OCI-LY7 (cell line): ENCODE measurements around the gene FGF3. TPM values are rescaled to one million over a fixed set of nuclear protein-coding genes. Genes with fewer than 3 reads are reported as not detected.

Experiments
- BruUV-seq: library from RNA; stranded (reverse); fragments of 400-500 nt; replicated peaks from 2 replicates; lab custom pipeline; 2021; lab: Mats Ljungman, UMichigan
- CTCF ChIA-PET: fragments of 300-600 bp; sonication (Branson Sonifier 250); formaldehyde crosslinking; loops from one replicate; lab custom pipeline; 2022; ENCODE audit warnings: antibody characterized with exemption; ENCODE audit not compliant: unreplicated experiment; lab: Charles Lee
- POLR2A ChIA-PET: fragments of 300-600 bp; sonication (Branson Sonifier 250); formaldehyde crosslinking; loops from one replicate; lab custom pipeline; 2022; ENCODE audit warnings: antibody characterized with exemption; lab: Charles Lee
- DNase-seq: peaks from one replicate; pipeline ENCODE4 v3.0.0-alpha.2; 2015; ENCODE audit warnings: low spot score
- H2AFZ ChIP-seq: fragments of 200-600 bp; sonication (generic), shearing (Covaris generic); 2 replicates; pipeline ENCODE4 v1.6.1; 2014; ENCODE audit warnings: mild to moderate bottlenecking, antibody characterized with exemption, low read length, moderate library complexity
- H3K27ac ChIP-seq: fragments of 200-600 bp; sonication (generic); 2 replicates; pipeline ENCODE4 v1.5.1; 2014; ENCODE audit warnings: mixed run types, low read depth, mild to moderate bottlenecking, moderate library complexity, low read length, inconsistent platforms; ENCODE audit not compliant: poor library complexity, severe bottlenecking
- H3K36me3 ChIP-seq: fragments of 200-600 bp; sonication (generic); 2 replicates; pipeline ENCODE4 v1.6.1; 2014; ENCODE audit warnings: mild to moderate bottlenecking, antibody characterized with exemption, low read length, moderate library complexity, mixed read lengths; ENCODE audit not compliant: insufficient read depth
- H3K4me1 ChIP-seq: fragments of 200-600 bp; sonication (generic); 2 replicates; pipeline ENCODE4 v1.5.1; 2014; ENCODE audit warnings: mild to moderate bottlenecking, low read length; ENCODE audit not compliant: insufficient read depth, poor library complexity, severe bottlenecking
- H3K4me2 ChIP-seq: fragments of 200-600 bp; sonication (generic); 2 replicates; pipeline ENCODE4 v1.6.1; 2014; ENCODE audit warnings: mild to moderate bottlenecking, low read length
- H3K4me3 ChIP-seq: fragments of 200-600 bp; sonication (generic); 2 replicates; pipeline ENCODE4 v1.5.1; 2014; ENCODE audit warnings: mild to moderate bottlenecking, low read depth, low read length; ENCODE audit not compliant: poor library complexity, severe bottlenecking
- H3K79me2 ChIP-seq: fragments of 200-600 bp; sonication (generic); 2 replicates; pipeline ENCODE4 v1.6.1; 2016; ENCODE audit warnings: low read depth, mild to moderate bottlenecking, low read length, moderate library complexity, mixed read lengths; ENCODE audit not compliant: insufficient read depth
- H3K9me2 ChIP-seq: fragments of 200-600 bp; sonication (generic); 2 replicates; pipeline ENCODE4 v1.6.1; 2016; ENCODE audit warnings: mild to moderate bottlenecking, low read length, mixed read lengths; ENCODE audit not compliant: insufficient read depth
- H3K9me3 ChIP-seq: fragments of 200-600 bp; sonication (generic); 2 replicates; pipeline ENCODE4 v1.6.1; 2014; ENCODE audit warnings: mild to moderate bottlenecking, mixed run types, low read length, mixed read lengths
- H4K20me1 ChIP-seq: fragments of 200-600 bp; sonication (generic); 2 replicates; pipeline ENCODE4 v1.6.1; 2014; ENCODE audit warnings: mild to moderate bottlenecking, antibody characterized with exemption, low read length, moderate library complexity, mixed read lengths; ENCODE audit not compliant: insufficient read depth
- EZH2phosphoT487 ChIP-seq: fragments of 200-600 bp; sonication (generic); IDR thresholded peaks from 2 replicates; pipeline ENCODE4 v1.6.1; 2018; ENCODE audit warnings: low read depth, borderline replicate concordance, mild to moderate bottlenecking, mixed run types, antibody characterized with exemption, low read length, moderate library complexity, mixed read lengths
- intact Hi-C: fragments of 100-400 bp; cut with micrococcal nuclease; formaldehyde crosslinking; loops from one replicate; pipeline ENCODE4 v1.10.0; 2022; ENCODE audit not compliant: unreplicated experiment
- total RNA-seq, 2 experiments: library from RNA; depleted of rRNA in 1 of 2; stranded (reverse); fragments of >200 nt in 1 of 2; shearing (Covaris generic) in 1 of 2; gene quantifications; 2 replicates each; pipeline ENCODE4 v1.2.3, GENCODE V29; 2014 to 2022
- TF ChIP-seq, protein P1 (sequence below): fragments of 200-600 bp; sonication (generic); conservative IDR thresholded peaks from 2 replicates; pipeline ENCODE4 v1.5.1; 2014; ENCODE audit warnings: mild to moderate bottlenecking, antibody characterized with exemption, low read length, moderate library complexity, mixed read lengths

Gene FGF3
- total RNA-seq, 2 experiments from 2014 or later: not detected

DNA sequence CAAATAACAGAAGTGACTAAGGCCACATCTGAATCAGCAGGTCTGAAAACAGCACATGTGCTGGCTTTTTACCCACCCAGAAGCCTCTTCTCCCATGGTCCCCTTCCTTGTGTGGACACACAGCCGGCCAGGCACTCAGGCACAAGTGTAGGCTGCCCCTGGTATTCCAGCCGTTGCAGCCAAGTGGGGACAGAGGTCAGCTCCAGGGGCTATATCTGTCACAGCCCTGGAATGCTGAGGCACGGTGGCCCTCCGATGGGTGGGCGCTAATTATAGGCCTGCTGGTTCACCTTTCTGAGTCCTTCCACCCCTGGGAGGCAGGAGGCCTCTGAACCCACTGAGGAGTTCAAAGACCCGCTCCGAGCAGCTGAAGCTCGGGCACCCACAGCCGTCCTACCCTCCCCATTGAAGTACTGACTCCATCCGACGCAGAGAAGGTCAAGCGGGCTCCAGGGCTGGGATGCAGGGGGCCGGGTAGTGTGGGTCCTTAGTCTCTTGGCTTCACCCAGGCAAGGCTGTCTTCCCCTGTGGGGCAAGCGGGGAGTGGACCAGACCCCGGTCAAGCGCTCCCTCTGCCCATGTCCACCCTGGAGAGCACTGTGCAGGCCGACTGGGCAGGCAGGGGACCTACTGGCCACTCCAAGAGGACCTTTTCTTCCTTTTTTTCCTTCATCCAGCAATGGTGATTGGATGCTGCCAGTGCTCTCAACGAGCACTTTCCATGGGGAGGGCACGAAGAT lies 14.3 kb downstream of the FGF3 start:
- Histone ChIP-seq H3K4me2 (no peak overlapping the region), H3K36me3 (no peaks in the 10 kb centered on the region), H2AFZ (no peak overlapping the region), H4K20me1 (no peaks in the 10 kb centered on the region), H3K9me2 (no peaks in the 10 kb centered on the region), H3K79me2 (no peaks in the 10 kb centered on the region), H3K9me3 (no peaks in the 10 kb centered on the region), H3K4me1 (no peaks in the 10 kb centered on the region), H3K4me3 (no peak overlapping the region), H3K27ac (no peak overlapping the region)
- TF ChIP-seq, protein P1, sequence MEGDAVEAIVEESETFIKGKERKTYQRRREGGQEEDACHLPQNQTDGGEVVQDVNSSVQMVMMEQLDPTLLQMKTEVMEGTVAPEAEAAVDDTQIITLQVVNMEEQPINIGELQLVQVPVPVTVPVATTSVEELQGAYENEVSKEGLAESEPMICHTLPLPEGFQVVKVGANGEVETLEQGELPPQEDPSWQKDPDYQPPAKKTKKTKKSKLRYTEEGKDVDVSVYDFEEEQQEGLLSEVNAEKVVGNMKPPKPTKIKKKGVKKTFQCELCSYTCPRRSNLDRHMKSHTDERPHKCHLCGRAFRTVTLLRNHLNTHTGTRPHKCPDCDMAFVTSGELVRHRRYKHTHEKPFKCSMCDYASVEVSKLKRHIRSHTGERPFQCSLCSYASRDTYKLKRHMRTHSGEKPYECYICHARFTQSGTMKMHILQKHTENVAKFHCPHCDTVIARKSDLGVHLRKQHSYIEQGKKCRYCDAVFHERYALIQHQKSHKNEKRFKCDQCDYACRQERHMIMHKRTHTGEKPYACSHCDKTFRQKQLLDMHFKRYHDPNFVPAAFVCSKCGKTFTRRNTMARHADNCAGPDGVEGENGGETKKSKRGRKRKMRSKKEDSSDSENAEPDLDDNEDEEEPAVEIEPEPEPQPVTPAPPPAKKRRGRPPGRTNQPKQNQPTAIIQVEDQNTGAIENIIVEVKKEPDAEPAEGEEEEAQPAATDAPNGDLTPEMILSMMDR: no peak
- TF ChIP-seq EZH2phosphoT487: no peak
- no peak for DNase-seq
- intact Hi-C loops: loop anchor here (5.0 kb wide), 1 partner anchor 88 kb away; no protein-coding TSS in a partner anchor
- POLR2A ChIA-PET: no interaction called here
- CTCF ChIA-PET: no interaction called here
- BruUV-seq: no TSS peak

DNA sequence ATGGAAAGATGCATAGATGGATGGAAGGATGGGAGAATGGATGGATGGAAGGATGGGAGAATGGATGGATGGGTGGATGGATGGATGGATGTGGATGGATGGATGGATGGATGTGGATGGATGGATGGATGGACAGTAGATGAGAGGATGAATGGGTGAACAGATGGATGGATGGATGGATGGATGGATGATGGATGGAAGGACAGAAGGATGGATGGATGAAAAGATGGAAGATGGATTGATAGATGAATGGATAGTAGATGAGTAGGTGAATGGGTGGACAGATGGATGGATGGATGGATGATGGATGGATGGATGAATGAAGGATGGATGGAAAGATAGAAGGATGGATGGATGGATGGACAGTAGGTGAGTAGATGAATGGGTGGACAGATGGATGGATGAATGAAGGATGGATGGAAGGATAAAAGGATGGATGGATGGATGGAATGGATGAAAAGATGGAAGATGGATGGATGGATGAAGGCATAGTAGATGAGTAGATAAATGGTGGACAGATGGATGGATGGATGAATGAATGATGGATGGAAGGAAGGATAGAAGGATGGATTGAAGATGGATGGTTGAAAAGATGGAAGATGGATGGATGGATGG lies 15.5 kb downstream of the FGF3 start:
- intact Hi-C loops: loop anchor here (5.0 kb wide), 1 partner anchor 86 kb away; no protein-coding TSS in a partner anchor
- H4K20me1 ChIP-seq: no peaks in the 10 kb centered on the region
- no peak overlapping the region for H2AFZ ChIP-seq
- DNase-seq: no peak
- no peaks in the 10 kb centered on the region for H3K4me1 ChIP-seq
- no peaks in the 10 kb centered on the region for H3K36me3 ChIP-seq
- no peaks in the 10 kb centered on the region for H3K79me2 ChIP-seq
- BruUV-seq: no TSS peak
- ChIA-PET POLR2A (no interaction called here), CTCF (no interaction called here)
- TF ChIP-seq, protein P1: no peak
- TF ChIP-seq EZH2phosphoT487: no peak
- H3K4me3 ChIP-seq: no peak overlapping the region
- H3K9me3 ChIP-seq: no peaks in the 10 kb centered on the region
- no peaks in the 10 kb centered on the region for H3K9me2 ChIP-seq
- H3K4me2 ChIP-seq: no peak overlapping the region
- H3K27ac ChIP-seq: no peak overlapping the region

DNA sequence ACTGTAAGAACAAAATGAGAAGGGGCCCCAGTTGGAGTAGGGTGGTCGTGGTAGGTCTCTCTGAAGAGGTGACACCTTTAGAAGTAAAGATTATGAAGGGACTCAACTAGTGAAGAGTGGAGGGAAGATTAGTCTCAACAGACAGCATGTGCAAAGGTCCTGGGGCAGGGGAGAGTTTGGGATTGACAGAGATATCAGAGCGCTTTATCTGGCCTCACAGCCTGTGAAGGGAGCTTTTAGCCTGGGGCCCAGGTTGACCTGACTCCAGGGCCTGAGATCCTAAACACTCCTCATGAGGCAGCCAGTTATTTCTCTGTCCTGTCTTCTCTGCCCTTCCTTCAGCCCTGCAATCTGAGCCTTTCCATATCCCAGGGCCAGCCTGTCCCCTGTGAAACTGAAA lies 16.2 kb downstream of the FGF3 start:
- no peaks in the 10 kb centered on the region for H3K4me1 ChIP-seq
- BruUV-seq: no TSS peak

More for the DNA sequence above, 16.2 kb downstream of the FGF3 start:
- H3K9me2 ChIP-seq: no peaks in the 10 kb centered on the region
- no peaks in the 10 kb centered on the region for H4K20me1 ChIP-seq
- no peak overlapping the region for H3K4me3 ChIP-seq
- TF ChIP-seq EZH2phosphoT487: no peak
- TF ChIP-seq, protein P1: no peak
- no peak overlapping the region for H3K27ac ChIP-seq
- no peak for DNase-seq
- no peak overlapping the region for H2AFZ ChIP-seq
- no peaks in the 10 kb centered on the region for H3K9me3 ChIP-seq
- intact Hi-C loops: loop anchor here (5.0 kb wide), 1 partner anchor 86 kb away; no protein-coding TSS in a partner anchor
- H3K4me2 ChIP-seq: no peak overlapping the region
- no peaks in the 10 kb centered on the region for H3K36me3 ChIP-seq
- POLR2A ChIA-PET: no interaction called here
- CTCF ChIA-PET: no interaction called here
- H3K79me2 ChIP-seq: no peaks in the 10 kb centered on the region
